ENCODE results near the gene KCNH4.

KCNH4 gene

GRCh38 chr17:42116705-42117396, 64.1 kb downstream of the KCNH4 start:
- DNase-seq = peak; percentile 52

- no peak for DNase-seq
Observed at GRCh38 chr17:42114118-42114517, 66.8 kb downstream of the KCNH4 start.

- DNase-seq = no peak
Observed at GRCh38 chr17:42113293-42114069, 67.5 kb downstream of the KCNH4 start.

GRCh38 chr17:42112552-42113176, 68.3 kb downstream of the KCNH4 start, which contains the start of gene DHX58:
TSS of gene DHX58 (minus strand) at chr17:42112714. CDS start at chr17:42111892, 822 bp downstream.
- peak; percentile 80 for DNase-seq

GRCh38 chr17:42111871-42112551, 68.9 kb downstream of the KCNH4 start:
- DNase-seq = no peak

GRCh38 chr17:42111265-42111636, 69.7 kb downstream of the KCNH4 start:
- no peak for DNase-seq

GRCh38 chr17:42110301-42111264, 70.4 kb downstream of the KCNH4 start:
- no peak for DNase-seq

- no peak for DNase-seq
Observed at GRCh38 chr17:42109086-42109485, 71.9 kb downstream of the KCNH4 start.

- no peak for DNase-seq
Observed at GRCh38 chr17:42107597-42108576, 73.1 kb downstream of the KCNH4 start.

- no peak for DNase-seq
Observed at GRCh38 chr17:42107124-42107523, 73.8 kb downstream of the KCNH4 start.
